Gastrocnemius medialis (tissue), 4 donors: ENCODE measurements around the gene GUK1. TPM values are rescaled to one million over a fixed set of nuclear protein-coding genes. Genes with fewer than 3 reads are reported as not detected.

Experiments
- ATAC-seq, 2 donors: fragments of 150-250 bp; one replicate each; pipeline ENCODE4 v1.9.1; 2016
- DNase-seq, 2 donors: peaks; one replicate each; pipeline ENCODE4 v3.0.0-alpha.2; 2019
- H3K27ac ChIP-seq, 4 donors: fragments of 200-600 bp; sonication (generic); 1 replicate in 1 of 4; 2 replicates in 3 of 4; pipeline ENCODE4 v1.5.1; 2016 to 2018; ENCODE audit warnings: mild to moderate bottlenecking in 2 of 4, moderate library complexity in 1 of 4
- H3K27me3 ChIP-seq, 3 donors: fragments of 200-600 bp; sonication (generic) in 2 of 3; 1 replicate in 1 of 3; 2 replicates in 2 of 3; pipeline versions ENCODE4 v1.5.1 to v1.6.0; 2016 to 2019; ENCODE audit warnings: mild to moderate bottlenecking in 1 of 3, moderate library complexity in 1 of 3
- H3K36me3 ChIP-seq, 2 donors: fragments of 200-600 bp; sonication (generic) in 1 of 2; one replicate each; pipeline ENCODE4 v1.5.1; 2017 to 2018
- H3K4me1 ChIP-seq, 2 donors: fragments of 200-600 bp; sonication (generic) in 1 of 2; one replicate each; pipeline ENCODE4 v1.5.1; 2016 to 2017; ENCODE audit warnings: mild to moderate bottlenecking in 2 of 2
- H3K4me3 ChIP-seq, 4 donors: fragments of 200-600 bp; sonication (generic) in 3 of 4; 1 replicate in 1 of 4; 2 replicates in 3 of 4; pipeline ENCODE4 v1.5.1; 2016 to 2019; ENCODE audit warnings: mild to moderate bottlenecking in 2 of 4
- H3K9me3 ChIP-seq, 3 donors: fragments of 200-600 bp; sonication (generic) in 2 of 3; 1 replicate in 1 of 3; 2 replicates in 2 of 3; pipeline ENCODE4 v1.5.1; 2016 to 2019
- CTCF ChIP-seq, 5 experiments: fragments of 450-650 bp in 3 of 5; fragments of 200-600 bp in 2 of 5; sonication (generic) in 2 of 5; IDR thresholded peaks in 4 of 5; conservative IDR thresholded peaks in 1 of 5; 1 replicate in 4 of 5; 2 replicates in 1 of 5; pipeline ENCODE4 v1.5.1; 2016 to 2019; ENCODE audit warnings: antibody characterized with exemption in 5 of 5, mild to moderate bottlenecking in 3 of 5, moderate library complexity in 3 of 5
- POLR2A ChIP-seq, 2 donors: fragments of 450-650 bp; IDR thresholded peaks; one replicate each; pipeline ENCODE4 v1.6.1; 2017; ENCODE audit warnings: antibody characterized with exemption in 2 of 2, mild to moderate bottlenecking in 2 of 2, moderate library complexity in 2 of 2
- in situ Hi-C, 4 donors: fragments of 200-750 bp; cut with MboI; loops; one replicate each; pipeline versions ENCODE4 v1.15.0 to v1.8.0; 2017; ENCODE audit warnings: low sequenced_read_pairs in 4 of 4
- intact Hi-C: fragments of 100-400 bp; cut with DNase I; formaldehyde crosslinking; loops from one replicate; pipeline ENCODE4 v1.15.1; 2023; ENCODE audit warnings: low total_unique reads
- total RNA-seq, 4 donors: library from RNA; depleted of rRNA; stranded (reverse); fragments of >200 nt; gene quantifications; one replicate each; pipeline versions ENCODE4 v1.1.0 to v1.2.3, GENCODE V29; 2016

GUK1 gene
- total RNA-seq, 4 donors from 2014 or later = 161 to 230 (median 183) TPM

DNA sequence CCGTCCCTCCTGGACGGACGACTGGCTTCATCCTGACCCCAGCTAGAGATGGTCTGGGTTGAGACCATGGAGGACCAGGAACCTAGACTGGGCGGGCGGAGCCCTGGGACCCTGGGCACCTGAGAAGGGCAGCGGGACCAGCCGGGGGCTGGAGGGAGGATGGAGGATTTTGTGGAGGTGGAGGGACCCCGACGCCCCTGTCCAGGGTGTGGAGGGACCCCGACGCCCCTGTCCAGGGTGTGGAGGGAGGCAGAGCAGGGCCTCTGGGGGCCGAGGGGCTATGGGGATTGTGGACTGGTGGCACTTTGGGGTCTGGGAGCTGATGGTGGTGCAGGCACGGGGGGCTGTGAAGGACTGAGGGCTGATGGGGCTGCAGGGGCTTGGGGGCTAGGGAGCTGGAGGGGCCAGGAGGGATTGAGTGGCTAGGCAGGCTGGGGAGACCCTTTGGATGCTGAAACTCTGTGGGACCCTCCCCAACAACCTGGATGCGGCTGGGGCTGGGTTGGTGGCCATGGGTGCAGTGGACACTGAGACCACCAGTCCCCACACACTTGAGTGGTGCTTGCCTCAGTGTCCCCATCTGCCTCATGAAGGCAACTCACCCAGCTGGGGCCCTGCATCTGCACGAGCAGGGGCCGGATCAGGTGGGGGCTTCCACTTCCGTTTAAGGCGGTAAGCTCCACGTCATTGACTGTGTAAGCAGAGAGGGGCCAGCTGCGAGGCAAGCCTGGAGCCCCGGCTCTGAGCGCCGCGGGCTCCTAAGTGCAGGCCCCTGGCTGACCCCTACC lies 17.1 kb downstream of the GUK1 start:
- peaks cover under 1 to 8% of the 10 kb centered on the region in 2 donors for H3K4me1 ChIP-seq
- H3K9me3 ChIP-seq = no peaks in the 10 kb centered on the region
- in situ Hi-C loops = no loop called here
- ATAC-seq = no peak
- peaks cover 3 to 20% (median 12%) of the 10 kb centered on the region in 3 donors for H3K27me3 ChIP-seq
- no peaks in the 10 kb centered on the region for H3K36me3 ChIP-seq
- DNase-seq = no peak
- TF ChIP-seq CTCF (IDR thresholded peaks at IDR 0.05 in 4 of 5, conservative IDR thresholded peaks at IDR 0.05 in 1 of 5) = no peak
- H3K4me3 ChIP-seq = no peak overlapping the region
- intact Hi-C loops = no loop called here
- no peak overlapping the region for H3K27ac ChIP-seq

GRCh38 chr1:228157729-228158126 lies 17.6 kb downstream of the GUK1 start:
- H3K4me1 ChIP-seq = peaks cover 6 to 13% of the 10 kb centered on the region in 2 donors

DNA sequence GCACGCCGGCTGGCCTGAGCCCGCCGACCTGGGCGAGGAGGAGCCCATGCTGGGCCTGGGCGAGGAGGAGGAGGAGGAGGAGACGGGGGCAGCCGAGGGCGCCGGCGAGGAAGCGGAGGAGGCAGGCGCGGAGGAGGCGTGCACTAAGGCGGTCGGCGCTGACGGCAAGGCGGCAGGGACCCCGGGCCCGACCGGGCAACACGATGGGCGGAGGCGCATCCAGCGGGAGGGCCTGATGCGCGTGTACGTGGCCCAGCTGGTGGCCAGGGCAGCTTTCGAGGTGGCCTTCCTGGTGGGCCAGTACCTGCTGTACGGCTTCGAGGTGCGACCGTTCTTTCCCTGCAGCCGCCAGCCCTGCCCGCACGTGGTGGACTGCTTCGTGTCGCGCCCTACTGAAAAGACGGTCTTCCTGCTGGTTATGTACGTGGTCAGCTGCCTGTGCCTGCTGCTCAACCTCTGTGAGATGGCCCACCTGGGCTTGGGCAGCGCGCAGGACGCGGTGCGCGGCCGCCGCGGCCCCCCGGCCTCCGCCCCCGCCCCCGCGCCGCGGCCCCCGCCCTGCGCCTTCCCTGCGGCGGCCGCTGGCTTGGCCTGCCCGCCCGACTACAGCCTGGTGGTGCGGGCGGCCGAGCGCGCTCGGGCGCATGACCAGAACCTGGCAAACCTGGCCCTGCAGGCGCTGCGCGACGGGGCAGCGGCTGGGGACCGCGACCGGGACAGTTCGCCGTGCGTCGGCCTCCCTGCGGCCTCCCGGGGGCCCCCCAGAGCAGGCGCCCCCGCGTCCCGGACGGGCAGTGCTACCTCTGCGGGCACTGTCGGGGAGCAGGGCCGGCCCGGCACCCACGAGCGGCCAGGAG lies 18.3 kb downstream of the GUK1 start:
- Histone ChIP-seq H3K4me3 (no peak overlapping the region), H3K36me3 (no peaks in the 10 kb centered on the region), H3K27me3 (peaks cover 3 to 20% (median 12%) of the 10 kb centered on the region in 3 donors), H3K9me3 (no peaks in the 10 kb centered on the region), H3K27ac (no peak overlapping the region), H3K4me1 (peaks cover 13 to 20% of the 10 kb centered on the region in 2 donors)
- intact Hi-C loops (no loop called here), in situ Hi-C loops (no loop called here)
- ATAC-seq (no peak), DNase-seq (no peak)
- TF ChIP-seq CTCF (IDR thresholded peaks at IDR 0.05 in 4 of 5, conservative IDR thresholded peaks at IDR 0.05 in 1 of 5) (no peak), POLR2A (IDR thresholded peaks at IDR 0.05) (no peak)

More at GRCh38 chr1:228157729-228158126, 17.6 kb downstream of the GUK1 start:
- intact Hi-C loops (no loop called here), in situ Hi-C loops (no loop called here)
- Histone ChIP-seq H3K4me3 (no peak overlapping the region), H3K27ac (no peak overlapping the region), H3K27me3 (peaks cover 3 to 20% (median 12%) of the 10 kb centered on the region in 3 donors), H3K9me3 (no peaks in the 10 kb centered on the region), H3K36me3 (no peaks in the 10 kb centered on the region)
- no peak for DNase-seq
- TF ChIP-seq POLR2A (IDR thresholded peaks at IDR 0.05) = no peak
- no peak for TF ChIP-seq CTCF (IDR thresholded peaks at IDR 0.05 in 4 of 5, conservative IDR thresholded peaks at IDR 0.05 in 1 of 5)
- no peak for ATAC-seq

GRCh38 chr1:228159008-228159665 lies 19.1 kb downstream of the GUK1 start:
- DNase-seq = no peak
- in situ Hi-C loops (no loop called here), intact Hi-C loops (no loop called here)
- Histone ChIP-seq H3K4me1 (peaks cover 19 to 25% of the 10 kb centered on the region in 2 donors), H3K36me3 (no peaks in the 10 kb centered on the region), H3K4me3 (no peak overlapping the region), H3K27me3 (peaks cover 3 to 20% (median 12%) of the 10 kb centered on the region in 3 donors), H3K27ac (no peak overlapping the region), H3K9me3 (no peaks in the 10 kb centered on the region)
- ATAC-seq = no peak
- TF ChIP-seq CTCF (IDR thresholded peaks at IDR 0.05 in 4 of 5, conservative IDR thresholded peaks at IDR 0.05 in 1 of 5) (no peak), POLR2A (IDR thresholded peaks at IDR 0.05) (no peak)
